ENCODE results near the gene TCF25.
"Not testable (repeated sequence)": the region's sequence is repeated elsewhere in the genome, so short reads cannot be mapped to it uniquely, and the experiment has no call there.

The TCF25 gene

GRCh38 chr16:89869911-89870310 lies 3.5 kb upstream of the TCF25 start:
- H3K4me1 ChIP-seq = peaks cover 0 to 17% (median 14%) of the 10 kb centered on the region in 4 donors
- H3K9me3 ChIP-seq = peaks cover 0 to 9% (median 7%) of the 10 kb centered on the region in 3 donors
- intact Hi-C loops (cut with DNase I; ENCODE audit: low total_unique reads) = no loop called here
- no peak overlapping the region for H3K27ac ChIP-seq
- DNase-seq = no peak
- H3K4me3 ChIP-seq = no peak overlapping the region
- peaks cover 0 to 7% (median 3%) of the 10 kb centered on the region in 3 donors for H3K36me3 ChIP-seq
- no peak for TF ChIP-seq CTCF (IDR thresholded peaks at IDR 0.05)
- no peaks in the 10 kb centered on the region for H3K27me3 ChIP-seq

- H3K4me1 ChIP-seq = peaks cover 0 to 21% (median 15%) of the 10 kb centered on the region in 4 donors
- H3K27ac ChIP-seq = no peak overlapping the region
- H3K9me3 ChIP-seq = peaks cover 0 to 9% (median 7%) of the 10 kb centered on the region in 3 donors
- no peak overlapping the region for H3K4me3 ChIP-seq
- no peak for TF ChIP-seq CTCF (IDR thresholded peaks at IDR 0.05)
- peaks cover 0 to 11% (median 4%) of the 10 kb centered on the region in 3 donors for H3K36me3 ChIP-seq
- intact Hi-C loops (cut with DNase I; ENCODE audit: low total_unique reads) = no loop called here
- DNase-seq = no peak
- H3K27me3 ChIP-seq = no peaks in the 10 kb centered on the region
These were observed 3.0 kb upstream of the TCF25 start for GRCh38 chr16:89870440-89870839.

- Histone ChIP-seq H3K9me3 (peaks cover 0 to 9% (median 7%) of the 10 kb centered on the region in 3 donors), H3K4me1 (peaks cover 0 to 21% (median 19%) of the 10 kb centered on the region in 4 donors), H3K27me3 (no peaks in the 10 kb centered on the region), H3K27ac (no peak overlapping the region), H3K36me3 (peaks cover 0 to 12% (median 4%) of the 10 kb centered on the region in 3 donors), H3K4me3 (no peak overlapping the region)
- intact Hi-C loops (cut with DNase I; ENCODE audit: low total_unique reads) = loop anchor here (2.0 kb wide), 1 partner anchor 171 kb away; the partner anchor contains the start of gene SPATA2L
- DNase-seq = no peak
- no peak for TF ChIP-seq CTCF (IDR thresholded peaks at IDR 0.05)
These were observed 1.5 kb upstream of the TCF25 start for GRCh38 chr16:89871895-89872294.

- intact Hi-C loops (cut with DNase I; ENCODE audit: low total_unique reads) = loop anchor here (2.0 kb wide), 1 partner anchor 173 kb away; the partner anchor contains the start of gene SPATA2L
These were observed 739 bp downstream of the TCF25 start for GRCh38 chr16:89873972-89874689.

GRCh38 chr16:89879123-89879522 lies 5.7 kb downstream of the TCF25 start:
- DNase-seq; H3K27me3 ChIP-seq; H3K4me3 ChIP-seq; intact Hi-C loops (cut with DNase I; ENCODE audit: low total_unique reads); H3K27ac ChIP-seq; H3K9me3 ChIP-seq: not testable (repeated sequence)
- peaks cover 28 to 66% (median 48%) of the 10 kb centered on the region in 3 donors for H3K36me3 ChIP-seq
- peaks cover 0 to 12% (median 11%) of the 10 kb centered on the region in 4 donors for H3K4me1 ChIP-seq

More at GRCh38 chr16:89873972-89874689, 739 bp downstream of the TCF25 start:
- Histone ChIP-seq H3K4me1 (peaks cover 0 to 21% (median 19%) of the 10 kb centered on the region in 4 donors), H3K27ac (peak overlapping the region; percentile 99 to 100), H3K27me3 (no peaks in the 10 kb centered on the region), H3K4me3 (peak overlapping the region; percentile 91 to 99), H3K36me3 (peaks cover 7 to 24% (median 8%) of the 10 kb centered on the region in 3 donors), H3K9me3 (no peaks in the 10 kb centered on the region)
- DNase-seq = peak; percentile 93 to 97
- no peak for TF ChIP-seq CTCF (IDR thresholded peaks at IDR 0.05)

Data from tibial artery (tissue), 4 donors.